Neuronal stem cell (in vitro differentiated cells): Measurements from ENCODE around the gene CTPS1.
A peak's percentile ranks its signal among the peaks of the same experiment; 100 is the strongest.

Source experiments
- DNase-seq: peaks from one replicate; pipeline ENCODE4 v3.0.0-alpha.2; 2013; ENCODE audit warnings: low spot score
- H2AFZ ChIP-seq: one replicate; pipeline ENCODE4 v1.6.1; 2013; ENCODE audit warnings: mild to moderate bottlenecking, low read length, inconsistent platforms
- H2AK5ac ChIP-seq: 2 replicates; pipeline ENCODE4 v1.6.1; 2013; ENCODE audit warnings: low read depth, mild to moderate bottlenecking, inconsistent platforms, low read length, moderate library complexity, mixed read lengths
- H2BK120ac ChIP-seq: 2 replicates; pipeline ENCODE4 v1.6.1; 2013; ENCODE audit warnings: low read depth, mild to moderate bottlenecking, inconsistent platforms, low read length, moderate library complexity, mixed read lengths
- H2BK12ac ChIP-seq: one replicate; pipeline ENCODE4 v1.6.1; 2013; ENCODE audit warnings: low read length, inconsistent platforms
- H2BK15ac ChIP-seq: 2 replicates; pipeline ENCODE4 v1.6.1; 2013; ENCODE audit warnings: mild to moderate bottlenecking, low read length, inconsistent platforms, mixed read lengths
- H2BK5ac ChIP-seq: one replicate; pipeline ENCODE4 v1.6.1; 2013; ENCODE audit warnings: inconsistent platforms, mild to moderate bottlenecking, low read length, moderate library complexity
- H3K14ac ChIP-seq: one replicate; pipeline ENCODE4 v1.6.1; 2013; ENCODE audit warnings: low read length, inconsistent platforms
- H3K18ac ChIP-seq: 2 replicates; pipeline ENCODE4 v1.6.1; 2013; ENCODE audit warnings: low read length, inconsistent platforms
- H3K23ac ChIP-seq: 2 replicates; pipeline ENCODE4 v1.6.1; 2013; ENCODE audit warnings: low read depth, mild to moderate bottlenecking, mixed read lengths, low read length, inconsistent platforms; ENCODE audit not compliant: poor library complexity
- H3K27ac ChIP-seq: replicated peaks from 3 replicates; pipeline ENCODE4 v1.5.1; 2013; ENCODE audit warnings: low read length, inconsistent platforms
- H3K27me3 ChIP-seq, 3 experiments: 2 replicates each; pipeline ENCODE4 v1.6.1; 2013; ENCODE audit warnings: low read length in 3 of 3, mild to moderate bottlenecking in 2 of 3, inconsistent platforms in 1 of 3, low read depth in 1 of 3, mixed read lengths in 1 of 3, moderate library complexity in 1 of 3; ENCODE audit not compliant: control insufficient read depth in 3 of 3, insufficient read depth in 3 of 3
- H3K36me3 ChIP-seq, 2 donors: replicated peaks in 1 of 2; 2 replicates each; pipeline ENCODE4 v1.6.1; 2013; ENCODE audit warnings: low read length in 2 of 2; ENCODE audit not compliant: control insufficient read depth in 2 of 2, insufficient read depth in 2 of 2
- H3K4ac ChIP-seq: 2 replicates; pipeline ENCODE4 v1.6.1; 2013; ENCODE audit warnings: inconsistent platforms, mild to moderate bottlenecking, low read length, moderate library complexity
- H3K4me1 ChIP-seq, 2 donors: 1 replicate in 1 of 2; 2 replicates in 1 of 2; pipeline ENCODE4 v1.6.1; 2013; ENCODE audit warnings: low read length in 2 of 2, low read depth in 1 of 2; ENCODE audit not compliant: control insufficient read depth in 2 of 2, insufficient read depth in 1 of 2
- H3K4me2 ChIP-seq: one replicate; pipeline ENCODE4 v1.6.1; 2013; ENCODE audit warnings: mild to moderate bottlenecking, low read length, inconsistent platforms; ENCODE audit not compliant: insufficient read depth, poor library complexity, severe bottlenecking
- H3K4me3 ChIP-seq, 2 donors: 2 replicates each; pipeline ENCODE4 v1.5.1; 2013; ENCODE audit warnings: low read length in 2 of 2, mild to moderate bottlenecking in 2 of 2, inconsistent platforms in 1 of 2, moderate library complexity in 1 of 2
- H3K79me1 ChIP-seq: one replicate; pipeline ENCODE4 v1.6.1; 2013; ENCODE audit warnings: low read depth, mild to moderate bottlenecking, inconsistent platforms, low read length, moderate library complexity
- H3K9ac ChIP-seq: one replicate; pipeline ENCODE4 v1.6.1; 2013; ENCODE audit warnings: mild to moderate bottlenecking, low read depth, low read length, inconsistent platforms; ENCODE audit not compliant: poor library complexity
- H3K9me3 ChIP-seq, 2 donors: replicated peaks in 1 of 2; 2 replicates each; pipeline versions ENCODE3 to v1.6.1; 2013; ENCODE audit warnings: low read length in 2 of 2, mild to moderate bottlenecking in 2 of 2, inconsistent platforms in 1 of 2, low read depth in 1 of 2, mixed read lengths in 1 of 2, moderate library complexity in 1 of 2; ENCODE audit not compliant: control insufficient read depth in 2 of 2, insufficient read depth in 1 of 2
- H4K8ac ChIP-seq: one replicate; pipeline ENCODE4 v1.6.1; 2013; ENCODE audit warnings: low read depth, mild to moderate bottlenecking, inconsistent platforms, low read length, moderate library complexity
- H4K91ac ChIP-seq: one replicate; pipeline ENCODE4 v1.6.1; 2013; ENCODE audit warnings: low read length, low read depth, mild to moderate bottlenecking, inconsistent platforms; ENCODE audit not compliant: poor library complexity
- WGBS, 2 donors: extraction: QIAGEN DNeasy Blood & Tissue Kit; methylation state at CpG; one replicate each; pipeline ENCODE4 v1.1.7; 2013; ENCODE audit warnings: missing lambda C conversion rate in 2 of 2, mixed read lengths in 1 of 2; ENCODE audit not compliant: insufficient read length in 2 of 2, insufficient replicate concordance in 1 of 2; ENCODE audit errors: extremely low coverage in 2 of 2; 5-methylcytosine and 5-hydroxymethylcytosine counted together

Gene CTPS1

GRCh38 chr1:40969445-40969844, 10.1 kb upstream of the CTPS1 start:
- Histone ChIP-seq H4K91ac (no peak overlapping the region), H3K36me3 (no peaks in the 10 kb centered on the region), H3K4ac (no peak overlapping the region), H3K27me3 (peaks cover 0 to 4% (median 0%) of the 10 kb centered on the region in 3 experiments), H3K4me2 (no peak overlapping the region), H3K4me3 (no peak overlapping the region), H2BK120ac (no peak overlapping the region), H4K8ac (no peak overlapping the region), H3K9ac (no peak overlapping the region), H3K18ac (no peak overlapping the region), H3K14ac (no peak overlapping the region), H3K4me1 (no peaks in the 10 kb centered on the region), H2AK5ac (no peak overlapping the region), H3K79me1 (no peaks in the 10 kb centered on the region), H3K27ac (no peak overlapping the region), H2AFZ (no peak overlapping the region), H2BK15ac (no peak overlapping the region), H3K9me3 (no peaks in the 10 kb centered on the region), H2BK12ac (no peak overlapping the region), H3K23ac (no peak overlapping the region), H2BK5ac (no peak overlapping the region)
- WGBS, 2 donors: no CpG with 5 or more reads among the region's 6 CpGs
- no peak for DNase-seq

- WGBS, 2 donors: no CpG with 5 or more reads among the region's 1 CpG
Observed at GRCh38 chr1:40971966-40972365, 7.5 kb upstream of the CTPS1 start.

GRCh38 chr1:40973912-40974311, 5.6 kb upstream of the CTPS1 start:
- no peak overlapping the region for H3K4ac ChIP-seq
- peaks cover 0 to 1% of the 10 kb centered on the region in 2 donors for H3K4me1 ChIP-seq
- no peak overlapping the region for H3K18ac ChIP-seq
- H2BK12ac ChIP-seq: no peak overlapping the region
- H3K14ac ChIP-seq: no peak overlapping the region
- H3K9me3 ChIP-seq: no peaks in the 10 kb centered on the region
- no peak overlapping the region for H3K4me2 ChIP-seq
- H3K27me3 ChIP-seq: no peaks in the 10 kb centered on the region
- H2AFZ ChIP-seq: no peak overlapping the region
- WGBS, 2 donors: no CpG with 5 or more reads among the region's 2 CpGs
- DNase-seq: no peak
- H3K4me3 ChIP-seq: no peak overlapping the region
- no peak overlapping the region for H4K8ac ChIP-seq
- H2BK120ac ChIP-seq: no peak overlapping the region
- no peak overlapping the region for H3K27ac ChIP-seq
- no peak overlapping the region for H3K9ac ChIP-seq
- no peak overlapping the region for H2BK15ac ChIP-seq
- no peak overlapping the region for H3K23ac ChIP-seq
- H2AK5ac ChIP-seq: no peak overlapping the region
- no peaks in the 10 kb centered on the region for H3K79me1 ChIP-seq
- no peak overlapping the region for H2BK5ac ChIP-seq
- no peak overlapping the region for H4K91ac ChIP-seq
- H3K36me3 ChIP-seq: no peaks in the 10 kb centered on the region

More at GRCh38 chr1:40971966-40972365, 7.5 kb upstream of the CTPS1 start:
- Histone ChIP-seq H3K36me3 (no peaks in the 10 kb centered on the region), H3K4me2 (no peak overlapping the region), H3K27me3 (no peaks in the 10 kb centered on the region), H4K91ac (no peak overlapping the region), H3K9ac (no peak overlapping the region), H3K18ac (no peak overlapping the region), H3K14ac (no peak overlapping the region), H3K23ac (no peak overlapping the region), H2BK5ac (no peak overlapping the region), H3K79me1 (no peaks in the 10 kb centered on the region), H2BK12ac (no peak overlapping the region), H4K8ac (peak overlapping the region; percentile 17), H2AK5ac (no peak overlapping the region), H2BK15ac (no peak overlapping the region), H3K27ac (no peak overlapping the region), H3K4me1 (no peaks in the 10 kb centered on the region), H2BK120ac (no peak overlapping the region), H3K4ac (no peak overlapping the region), H2AFZ (no peak overlapping the region), H3K4me3 (no peak overlapping the region), H3K9me3 (no peaks in the 10 kb centered on the region)
- DNase-seq: no peak

DNA sequence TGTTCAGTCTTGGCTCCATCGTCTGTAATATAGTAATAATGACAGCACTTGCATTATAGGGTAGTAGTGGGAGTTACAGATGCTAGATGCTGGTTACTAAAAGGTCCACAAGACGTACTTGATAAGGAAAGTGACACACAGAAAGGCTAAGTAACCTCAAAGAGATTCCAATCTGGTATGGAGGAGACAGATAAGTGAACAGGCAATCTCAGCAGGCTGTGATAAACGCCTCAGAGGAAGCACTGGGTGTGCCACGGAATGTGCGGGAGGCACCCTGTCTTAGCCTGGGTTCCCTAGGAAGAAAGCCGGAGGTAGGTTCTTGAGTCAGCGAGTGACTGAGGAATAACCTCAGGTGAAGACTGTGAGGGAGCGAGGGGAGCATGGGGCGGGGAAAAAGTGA, 4.6 kb upstream of the CTPS1 start:
- H3K9ac ChIP-seq: no peak overlapping the region
- no peak overlapping the region for H4K8ac ChIP-seq
- no peak overlapping the region for H3K27ac ChIP-seq
- no peak overlapping the region for H2BK15ac ChIP-seq
- H3K4me1 ChIP-seq: peaks cover 0 to 2% of the 10 kb centered on the region in 2 donors
- H3K14ac ChIP-seq: no peak overlapping the region
- H2AFZ ChIP-seq: no peak overlapping the region
- H2BK120ac ChIP-seq: no peak overlapping the region
- no peak overlapping the region for H2BK5ac ChIP-seq
- H3K23ac ChIP-seq: no peak overlapping the region
- no peaks in the 10 kb centered on the region for H3K36me3 ChIP-seq
- no peaks in the 10 kb centered on the region for H3K9me3 ChIP-seq
- H3K79me1 ChIP-seq: no peaks in the 10 kb centered on the region
- H2BK12ac ChIP-seq: no peak overlapping the region
- H3K4me3 ChIP-seq: no peak overlapping the region
- H2AK5ac ChIP-seq: no peak overlapping the region
- no peak overlapping the region for H3K4ac ChIP-seq
- no peak for DNase-seq
- no peaks in the 10 kb centered on the region for H3K27me3 ChIP-seq
- no peak overlapping the region for H3K18ac ChIP-seq
- H4K91ac ChIP-seq: no peak overlapping the region
- no peak overlapping the region for H3K4me2 ChIP-seq
- no CpG with 5 or more reads among the region's 9 CpGs for WGBS, 2 donors
